ENCODE results near the gene SEMA4D.

GRCh38 chr9:89376741-89377351 lies 121.1 kb downstream of the SEMA4D start:
- TF ChIP-seq CTCF (IDR thresholded peaks at IDR 0.05 in 4 of 5, conservative IDR thresholded peaks at IDR 0.05 in 1 of 5) (no peak), POLR2A (IDR thresholded peaks at IDR 0.05) (no peak)

Data from gastrocnemius medialis (tissue), 4 donors.